Loucy (cell line): ENCODE measurements around the gene SUPT3H.

ENCODE experiments used
- H2AFZ ChIP-seq: fragments of 200-600 bp; sonication (generic); 2 replicates; pipeline ENCODE4 v1.6.0; 2016; ENCODE audit warnings: antibody characterized with exemption, mild to moderate bottlenecking, low read length, moderate library complexity
- H3F3A ChIP-seq: fragments of 200-600 bp; 2 replicates; pipeline ENCODE4 v1.6.0; 2016; ENCODE audit warnings: antibody characterized with exemption, low read depth, mild to moderate bottlenecking
- H3K27me3 ChIP-seq: fragments of 200-600 bp; sonication (generic); 2 replicates; pipeline ENCODE4 v1.6.1; 2014; ENCODE audit warnings: low read length, mild to moderate bottlenecking; ENCODE audit not compliant: insufficient read depth, poor library complexity, severe bottlenecking
- H3K36me3 ChIP-seq: fragments of 200-600 bp; sonication (generic); 2 replicates; pipeline ENCODE4 v1.6.1; 2016; ENCODE audit warnings: low read length; ENCODE audit not compliant: insufficient read depth
- H3K4me1 ChIP-seq: fragments of 200-600 bp; sonication (generic); 2 replicates; pipeline ENCODE4 v1.5.1; 2014; ENCODE audit warnings: low read length, mild to moderate bottlenecking; ENCODE audit not compliant: insufficient read depth, poor library complexity, severe bottlenecking
- H3K4me2 ChIP-seq: fragments of 200-600 bp; sonication (generic); 2 replicates; pipeline ENCODE4 v1.6.0; 2014; ENCODE audit warnings: antibody characterized with exemption, low read length, low read depth, mild to moderate bottlenecking; ENCODE audit not compliant: poor library complexity, severe bottlenecking
- H3K4me3 ChIP-seq: fragments of 200-600 bp; sonication (generic); 2 replicates; pipeline ENCODE4 v1.5.1; 2014; ENCODE audit warnings: low read length, mild to moderate bottlenecking, mixed read lengths; ENCODE audit not compliant: poor library complexity, severe bottlenecking
- H3K79me2 ChIP-seq: fragments of 200-600 bp; sonication (generic); 2 replicates; pipeline ENCODE4 v1.6.1; 2014; ENCODE audit warnings: low read length; ENCODE audit not compliant: insufficient read depth
- H3K9ac ChIP-seq: fragments of 200-600 bp; sonication (generic); 2 replicates; pipeline ENCODE4 v1.6.0; 2014; ENCODE audit warnings: mild to moderate bottlenecking, low read depth, low read length, moderate library complexity; ENCODE audit not compliant: poor library complexity, severe bottlenecking
- H3K9me2 ChIP-seq: fragments of 200-600 bp; sonication (generic); replicated peaks from 2 replicates; pipeline ENCODE4 v1.6.1; 2016; ENCODE audit warnings: low read depth, low read length, mixed read lengths
- H3K9me3 ChIP-seq: fragments of 200-600 bp; sonication (generic); 2 replicates; pipeline ENCODE4 v1.6.1; 2014; ENCODE audit warnings: mild to moderate bottlenecking, antibody characterized with exemption, low read length, low read depth; ENCODE audit not compliant: insufficient read depth
- H4K20me1 ChIP-seq: fragments of 200-600 bp; sonication (generic); 2 replicates; pipeline ENCODE4 v1.6.0; 2014; ENCODE audit warnings: antibody characterized with exemption, low read length, mild to moderate bottlenecking; ENCODE audit not compliant: insufficient read depth, poor library complexity, severe bottlenecking
- EZH2phosphoT487 ChIP-seq: fragments of 200-600 bp; IDR thresholded peaks from 2 replicates; pipeline ENCODE4 v1.6.1; 2018; ENCODE audit warnings: antibody characterized with exemption, mild to moderate bottlenecking, moderate library complexity, borderline replicate concordance
- TF ChIP-seq, protein P1 (sequence below): fragments of 200-600 bp; sonication (generic); conservative IDR thresholded peaks from 2 replicates; pipeline ENCODE4 v1.5.1; 2014; ENCODE audit warnings: mild to moderate bottlenecking, antibody characterized with exemption, low read length

The SUPT3H gene

GRCh38 chr6:45351667-45352066, 26.1 kb downstream of the SUPT3H start:
- H3K9me2 ChIP-seq, result no peaks in the 10 kb centered on the region
- H2AFZ ChIP-seq, result no peak overlapping the region
- H4K20me1 ChIP-seq, result no peaks in the 10 kb centered on the region
- no peaks in the 10 kb centered on the region for H3K27me3 ChIP-seq
- H3K4me3 ChIP-seq, result no peak overlapping the region
- H3K4me1 ChIP-seq, result peaks cover 27% of the 10 kb centered on the region
- no peaks in the 10 kb centered on the region for H3K9me3 ChIP-seq
- 0 out of 2 replicates have a peak, but pooled peaks cover 6% of the 10 kb centered on the region for H3K79me2 ChIP-seq
- 0 out of 2 replicates have a peak, but pooled peaks cover 4% of the 10 kb centered on the region for H3F3A ChIP-seq
- no peak overlapping the region for H3K9ac ChIP-seq
- TF ChIP-seq EZH2phosphoT487, result no peak
- TF ChIP-seq, protein P1, sequence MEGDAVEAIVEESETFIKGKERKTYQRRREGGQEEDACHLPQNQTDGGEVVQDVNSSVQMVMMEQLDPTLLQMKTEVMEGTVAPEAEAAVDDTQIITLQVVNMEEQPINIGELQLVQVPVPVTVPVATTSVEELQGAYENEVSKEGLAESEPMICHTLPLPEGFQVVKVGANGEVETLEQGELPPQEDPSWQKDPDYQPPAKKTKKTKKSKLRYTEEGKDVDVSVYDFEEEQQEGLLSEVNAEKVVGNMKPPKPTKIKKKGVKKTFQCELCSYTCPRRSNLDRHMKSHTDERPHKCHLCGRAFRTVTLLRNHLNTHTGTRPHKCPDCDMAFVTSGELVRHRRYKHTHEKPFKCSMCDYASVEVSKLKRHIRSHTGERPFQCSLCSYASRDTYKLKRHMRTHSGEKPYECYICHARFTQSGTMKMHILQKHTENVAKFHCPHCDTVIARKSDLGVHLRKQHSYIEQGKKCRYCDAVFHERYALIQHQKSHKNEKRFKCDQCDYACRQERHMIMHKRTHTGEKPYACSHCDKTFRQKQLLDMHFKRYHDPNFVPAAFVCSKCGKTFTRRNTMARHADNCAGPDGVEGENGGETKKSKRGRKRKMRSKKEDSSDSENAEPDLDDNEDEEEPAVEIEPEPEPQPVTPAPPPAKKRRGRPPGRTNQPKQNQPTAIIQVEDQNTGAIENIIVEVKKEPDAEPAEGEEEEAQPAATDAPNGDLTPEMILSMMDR, result no peak
- no peaks in the 10 kb centered on the region for H3K36me3 ChIP-seq
- peak overlapping the region; percentile 12 for H3K4me2 ChIP-seq

GRCh38 chr6:45351076-45351475, 26.7 kb downstream of the SUPT3H start:
- no peak overlapping the region for H3K4me3 ChIP-seq
- 0 out of 2 replicates have a peak, but pooled peaks cover 6% of the 10 kb centered on the region for H3K79me2 ChIP-seq
- peaks cover 27% of the 10 kb centered on the region for H3K4me1 ChIP-seq
- no peaks in the 10 kb centered on the region for H3K36me3 ChIP-seq
- H3K9me2 ChIP-seq, result no peaks in the 10 kb centered on the region
- no peaks in the 10 kb centered on the region for H3K9me3 ChIP-seq
- peak overlapping the region; percentile 12 for H3K4me2 ChIP-seq
- H3F3A ChIP-seq, result 0 out of 2 replicates have a peak, but pooled peaks cover 4% of the 10 kb centered on the region
- no peak for TF ChIP-seq EZH2phosphoT487
- TF ChIP-seq, protein P1, result no peak
- H3K27me3 ChIP-seq, result no peaks in the 10 kb centered on the region
- no peak overlapping the region for H3K9ac ChIP-seq
- H4K20me1 ChIP-seq, result no peaks in the 10 kb centered on the region
- no peak overlapping the region for H2AFZ ChIP-seq

DNA sequence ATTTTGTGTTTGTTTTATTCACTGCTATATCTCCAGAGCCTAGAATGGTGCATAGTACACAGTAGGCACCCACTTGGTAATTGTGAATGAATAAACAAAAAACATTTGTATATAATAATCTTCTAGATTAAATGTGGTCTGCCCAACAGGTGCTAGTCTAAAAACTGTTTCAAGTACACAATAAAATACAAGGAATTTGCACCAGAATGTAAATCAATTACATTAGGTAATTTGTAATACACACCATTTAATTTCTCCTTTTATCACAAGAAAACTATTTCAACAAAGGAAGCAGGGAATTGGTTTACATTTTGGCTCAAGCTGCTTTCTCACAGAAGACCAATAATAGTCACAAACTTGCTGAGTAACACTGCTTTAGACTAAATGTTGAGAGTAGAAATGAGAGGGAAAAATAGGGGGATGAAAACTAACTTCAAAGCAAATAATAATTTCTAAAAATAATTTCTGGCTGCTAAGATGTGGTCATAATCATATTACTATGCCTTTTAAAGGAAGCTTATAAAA, 27.5 kb downstream of the SUPT3H start:
- no peak overlapping the region for H2AFZ ChIP-seq
- H3K4me2 ChIP-seq, result peak overlapping the region; percentile 12
- H3F3A ChIP-seq, result no peaks in the 10 kb centered on the region
- H3K4me1 ChIP-seq, result peaks cover 27% of the 10 kb centered on the region
- H3K4me3 ChIP-seq, result no peak overlapping the region
- TF ChIP-seq EZH2phosphoT487, result no peak
- TF ChIP-seq, protein P1, result no peak
- H3K9ac ChIP-seq, result no peak overlapping the region
- H3K27me3 ChIP-seq, result no peaks in the 10 kb centered on the region
- H3K9me3 ChIP-seq, result no peaks in the 10 kb centered on the region
- H3K9me2 ChIP-seq, result no peaks in the 10 kb centered on the region
- H3K36me3 ChIP-seq, result no peaks in the 10 kb centered on the region
- H4K20me1 ChIP-seq, result no peaks in the 10 kb centered on the region
- H3K79me2 ChIP-seq, result 0 out of 2 replicates have a peak, but pooled peaks cover 6% of the 10 kb centered on the region
